H9 (cell line): Measurements from ENCODE around the gene SGTA. TPM values are rescaled to one million over a fixed set of nuclear protein-coding genes. Genes with fewer than 3 reads are reported as not detected.

ENCODE experiments used
- DNase-seq: peaks from one replicate; pipeline ENCODE4 v3.0.0-alpha.2; 2017
- H2AFZ ChIP-seq: one replicate; pipeline ENCODE4 v1.6.1; 2013; ENCODE audit warnings: mild to moderate bottlenecking, low read length, control low read depth, moderate library complexity
- H2AK5ac ChIP-seq: 2 replicates; pipeline ENCODE4 v1.6.1; 2013; ENCODE audit warnings: low read length, control low read depth, mixed read lengths; ENCODE audit not compliant: insufficient read length
- H2BK120ac ChIP-seq: one replicate; pipeline ENCODE4 v1.6.1; 2013; ENCODE audit warnings: low read depth, mild to moderate bottlenecking, low read length, control low read depth, inconsistent platforms; ENCODE audit not compliant: poor library complexity, severe bottlenecking
- H2BK12ac ChIP-seq: 2 replicates; pipeline ENCODE4 v1.6.1; 2013; ENCODE audit warnings: low read length, control low read depth, mixed read lengths, low read depth; ENCODE audit not compliant: insufficient read length
- H2BK15ac ChIP-seq: 2 replicates; pipeline ENCODE4 v1.6.1; 2013; ENCODE audit warnings: low read depth, low read length, control low read depth
- H2BK20ac ChIP-seq: one replicate; pipeline ENCODE4 v1.6.1; 2013; ENCODE audit warnings: low read depth, mild to moderate bottlenecking, low read length, control low read depth, inconsistent platforms; ENCODE audit not compliant: poor library complexity, severe bottlenecking
- H2BK5ac ChIP-seq: 2 replicates; pipeline ENCODE4 v1.6.1; 2013; ENCODE audit warnings: low read length, control low read depth, mixed read lengths; ENCODE audit not compliant: insufficient read length
- H3K14ac ChIP-seq: 2 replicates; pipeline ENCODE4 v1.6.1; 2013; ENCODE audit warnings: low read length, control low read depth; ENCODE audit not compliant: insufficient read depth
- H3K18ac ChIP-seq: 2 replicates; pipeline ENCODE4 v1.6.1; 2013; ENCODE audit warnings: low read depth, mild to moderate bottlenecking, mixed read lengths, low read length, control low read depth; ENCODE audit not compliant: insufficient read length
- H3K23ac ChIP-seq: 2 replicates; pipeline ENCODE4 v1.6.1; 2013; ENCODE audit warnings: low read length, control low read depth, mixed read lengths, low read depth; ENCODE audit not compliant: insufficient read length
- H3K23me2 ChIP-seq: 2 replicates; pipeline ENCODE4 v1.6.1; 2013; ENCODE audit warnings: low read depth, mild to moderate bottlenecking, mixed read lengths, low read length, control low read depth; ENCODE audit not compliant: insufficient read length, poor library complexity, severe bottlenecking
- H3K27ac ChIP-seq: 2 replicates; pipeline ENCODE4 v1.5.1; 2013; ENCODE audit warnings: low read length, control low read depth, mixed read lengths, low read depth; ENCODE audit not compliant: insufficient read length
- H3K27me3 ChIP-seq: 2 replicates; pipeline ENCODE4 v1.6.1; 2013; ENCODE audit warnings: low read length, control low read depth, inconsistent platforms; ENCODE audit not compliant: insufficient read depth
- H3K4ac ChIP-seq: 2 replicates; pipeline ENCODE4 v1.6.1; 2013; ENCODE audit warnings: low read depth, mild to moderate bottlenecking, control low read depth, inconsistent platforms, low read length, moderate library complexity
- H3K4me1 ChIP-seq: 2 replicates; pipeline ENCODE4 v1.6.1; 2013; ENCODE audit warnings: low read length, control low read depth, inconsistent platforms; ENCODE audit not compliant: insufficient read depth
- H3K4me2 ChIP-seq: 2 replicates; pipeline ENCODE4 v1.6.1; 2013; ENCODE audit warnings: low read length, control low read depth, mixed read lengths; ENCODE audit not compliant: insufficient read length, insufficient read depth
- H3K56ac ChIP-seq: 2 replicates; pipeline ENCODE4 v1.6.1; 2013; ENCODE audit warnings: low read depth, mild to moderate bottlenecking, mixed read lengths, low read length, control low read depth; ENCODE audit not compliant: insufficient read length
- H3K79me1 ChIP-seq: 2 replicates; pipeline ENCODE4 v1.6.1; 2013; ENCODE audit warnings: low read depth, mild to moderate bottlenecking, moderate library complexity, low read length, control low read depth, inconsistent platforms; ENCODE audit not compliant: insufficient read depth, poor library complexity, severe bottlenecking
- H3K79me2 ChIP-seq: 2 replicates; pipeline ENCODE4 v1.6.1; 2013; ENCODE audit warnings: low read length, control low read depth, inconsistent platforms; ENCODE audit not compliant: insufficient read depth
- H3K9ac ChIP-seq: 2 replicates; pipeline ENCODE4 v1.6.1; 2013; ENCODE audit warnings: low read length, control low read depth, mixed read lengths; ENCODE audit not compliant: insufficient read length; ENCODE audit errors: extremely low read depth
- H3K9me3 ChIP-seq: one replicate; pipeline ENCODE4 v1.6.1; 2013; ENCODE audit warnings: low read depth, low read length, inconsistent platforms; ENCODE audit not compliant: control insufficient read depth
- H3T11ph ChIP-seq: one replicate; pipeline ENCODE4 v1.6.1; 2013; ENCODE audit warnings: mild to moderate bottlenecking, low read length, control low read depth, inconsistent platforms
- H4K20me1 ChIP-seq: one replicate; pipeline ENCODE4 v1.6.1; 2013; ENCODE audit not compliant: control insufficient read depth, insufficient read length, insufficient read depth
- H4K5ac ChIP-seq: 2 replicates; pipeline ENCODE4 v1.6.1; 2013; ENCODE audit warnings: low read depth, mild to moderate bottlenecking, mixed read lengths, low read length, control low read depth; ENCODE audit not compliant: insufficient read length
- H4K8ac ChIP-seq: replicated peaks from 2 replicates; pipeline ENCODE4 v1.6.1; 2013; ENCODE audit warnings: low read length, control low read depth, mixed read lengths, low read depth; ENCODE audit not compliant: insufficient read length
- H4K91ac ChIP-seq: 2 replicates; pipeline ENCODE4 v1.6.1; 2013; ENCODE audit warnings: low read depth, mild to moderate bottlenecking, moderate library complexity, mixed read lengths, low read length, control low read depth; ENCODE audit not compliant: insufficient read length
- H3K27ac Mint-ChIP-seq, 3 experiments: 2 replicates in 2 of 3; 3 replicates in 1 of 3; pipeline ENCODE4 v1.8.0; 2020 to 2021; ENCODE audit warnings: mixed read lengths in 3 of 3, mild to moderate bottlenecking in 1 of 3, moderate library complexity in 1 of 3
- H3K27me3 Mint-ChIP-seq: 2 replicates; pipeline ENCODE4 v1.8.0; 2021; ENCODE audit warnings: low read depth, mild to moderate bottlenecking, moderate library complexity, mixed read lengths
- H3K36me3 Mint-ChIP-seq, 3 experiments: 2 replicates in 2 of 3; 3 replicates in 1 of 3; pipeline ENCODE4 v1.8.0; 2020 to 2021; ENCODE audit warnings: low read depth in 3 of 3, mixed read lengths in 3 of 3; ENCODE audit not compliant: insufficient read depth in 1 of 3
- H3K4me1 Mint-ChIP-seq, 2 experiments: 2 replicates each; pipeline ENCODE4 v1.8.0; 2020; ENCODE audit warnings: mixed read lengths in 2 of 2
- H3K4me3 Mint-ChIP-seq, 2 experiments: 2 replicates in 1 of 2; 3 replicates in 1 of 2; pipeline ENCODE4 v1.8.0; 2020 to 2021; ENCODE audit warnings: mild to moderate bottlenecking in 2 of 2, mixed read lengths in 2 of 2, moderate library complexity in 1 of 2
- H3K9me3 Mint-ChIP-seq, 2 experiments: 2 replicates in 1 of 2; 3 replicates in 1 of 2; pipeline ENCODE4 v1.8.0; 2020; ENCODE audit warnings: mild to moderate bottlenecking in 2 of 2, mixed read lengths in 2 of 2, moderate library complexity in 1 of 2
- WGBS: extraction: QIAGEN DNeasy Blood & Tissue Kit; methylation state at CpG from one replicate; pipeline ENCODE4 v1.1.7; 2013; ENCODE audit warnings: missing lambda C conversion rate, low lambda C conversion rate, mixed read lengths; ENCODE audit not compliant: insufficient read length; ENCODE audit errors: extremely low coverage; 5-methylcytosine and 5-hydroxymethylcytosine counted together
- total RNA-seq: library from RNA; stranded (reverse); gene quantifications from 2 replicates; pipeline ENCODE4 v1.2.1, GENCODE V29; 2021
- TF ChIP-seq, protein P1 (sequence below): fragments of 200-600 bp; sonication (generic); conservative IDR thresholded peaks from 3 replicates; pipeline ENCODE4 v1.8.0; 2021; ENCODE audit warnings: antibody characterized with exemption, mild to moderate bottlenecking

Gene SGTA
- total RNA-seq, 1 experiment from 2014 or later, result 102 TPM

DNA sequence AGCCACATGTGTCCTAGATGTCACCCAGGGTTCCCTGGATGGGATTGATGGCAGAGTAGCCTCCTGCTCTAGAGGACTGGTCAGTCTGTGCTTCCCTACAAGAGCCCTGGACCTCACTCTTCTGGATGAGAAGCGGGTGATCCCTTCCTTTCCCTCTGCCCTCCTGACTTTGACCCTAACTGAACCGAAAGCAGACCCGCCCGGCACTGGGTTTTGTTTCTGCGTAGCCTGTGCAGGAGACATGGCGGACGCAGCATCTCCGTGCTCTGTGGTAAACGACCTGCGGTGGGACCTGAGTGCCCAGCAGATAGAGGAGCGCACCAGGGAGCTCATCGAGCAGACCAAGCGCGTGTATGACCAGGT is 7.1 kb upstream of the SGTA start:
- H3K4me1 Mint-ChIP-seq, result peaks cover 4 to 13% of the 10 kb centered on the region in 2 experiments; a peak in 3 of 4 replicates
- Histone ChIP-seq H3K23ac (no peak overlapping the region), H2BK15ac (no peak overlapping the region), H3K9ac (no peak overlapping the region), H2BK120ac (no peak overlapping the region), H4K5ac (no peak overlapping the region), H2BK20ac (no peak overlapping the region), H3K23me2 (peaks cover 6% of the 10 kb centered on the region), H3K4me2 (no peak overlapping the region), H3K14ac (no peak overlapping the region), H3K79me1 (peaks cover 9% of the 10 kb centered on the region), H2AFZ (no peak overlapping the region), H3K79me2 (peaks cover 13% of the 10 kb centered on the region; the same call in 1 of the 2 replicates), H3K4me1 (no peaks in the 10 kb centered on the region), H4K20me1 (no peaks in the 10 kb centered on the region), H3T11ph (no peak overlapping the region), H2BK12ac (no peak overlapping the region), H3K27me3 (no peaks in the 10 kb centered on the region), H3K56ac (no peak overlapping the region), H3K4ac (no peak overlapping the region), H3K18ac (no peak overlapping the region), H4K91ac (no peak overlapping the region), H3K9me3 (no peaks in the 10 kb centered on the region), H2BK5ac (no peak overlapping the region), H2AK5ac (no peak overlapping the region), H3K27ac (no peak overlapping the region), H4K8ac (no peak overlapping the region)
- peaks cover 31 to 72% (median 65%) of the 10 kb centered on the region in 3 experiments for H3K36me3 Mint-ChIP-seq
- TF ChIP-seq, protein P1, sequence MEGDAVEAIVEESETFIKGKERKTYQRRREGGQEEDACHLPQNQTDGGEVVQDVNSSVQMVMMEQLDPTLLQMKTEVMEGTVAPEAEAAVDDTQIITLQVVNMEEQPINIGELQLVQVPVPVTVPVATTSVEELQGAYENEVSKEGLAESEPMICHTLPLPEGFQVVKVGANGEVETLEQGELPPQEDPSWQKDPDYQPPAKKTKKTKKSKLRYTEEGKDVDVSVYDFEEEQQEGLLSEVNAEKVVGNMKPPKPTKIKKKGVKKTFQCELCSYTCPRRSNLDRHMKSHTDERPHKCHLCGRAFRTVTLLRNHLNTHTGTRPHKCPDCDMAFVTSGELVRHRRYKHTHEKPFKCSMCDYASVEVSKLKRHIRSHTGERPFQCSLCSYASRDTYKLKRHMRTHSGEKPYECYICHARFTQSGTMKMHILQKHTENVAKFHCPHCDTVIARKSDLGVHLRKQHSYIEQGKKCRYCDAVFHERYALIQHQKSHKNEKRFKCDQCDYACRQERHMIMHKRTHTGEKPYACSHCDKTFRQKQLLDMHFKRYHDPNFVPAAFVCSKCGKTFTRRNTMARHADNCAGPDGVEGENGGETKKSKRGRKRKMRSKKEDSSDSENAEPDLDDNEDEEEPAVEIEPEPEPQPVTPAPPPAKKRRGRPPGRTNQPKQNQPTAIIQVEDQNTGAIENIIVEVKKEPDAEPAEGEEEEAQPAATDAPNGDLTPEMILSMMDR, result no peak
- no peaks in the 10 kb centered on the region for H3K9me3 Mint-ChIP-seq
- WGBS, result no CpG with 5 or more reads among the region's 14 CpGs
- DNase-seq, result no peak
- H3K4me3 Mint-ChIP-seq, result peak overlapping the region in 1 of 2 experiments; percentile 55; a peak in 1 of 5 replicates
- H3K27ac Mint-ChIP-seq, result no peak overlapping the region
- H3K27me3 Mint-ChIP-seq, result no peaks in the 10 kb centered on the region
